OCI-LY7 (cell line): ENCODE results near the gene DAB2IP. TPM values are rescaled to one million over a fixed set of nuclear protein-coding genes. Genes with fewer than 3 reads are reported as not detected.
A peak's percentile ranks its signal among the peaks of the same experiment; 100 is the strongest.

Experiments used
- BruUV-seq: library from RNA; stranded (reverse); fragments of 400-500 nt; replicated peaks from 2 replicates; lab custom pipeline; 2021; lab: Mats Ljungman, UMichigan
- CTCF ChIA-PET: fragments of 300-600 bp; sonication (Branson Sonifier 250); formaldehyde crosslinking; loops from one replicate; lab custom pipeline; 2022; ENCODE audit warnings: antibody characterized with exemption; ENCODE audit not compliant: unreplicated experiment; lab: Charles Lee
- POLR2A ChIA-PET: fragments of 300-600 bp; sonication (Branson Sonifier 250); formaldehyde crosslinking; loops from one replicate; lab custom pipeline; 2022; ENCODE audit warnings: antibody characterized with exemption; lab: Charles Lee
- DNase-seq: peaks from one replicate; pipeline ENCODE4 v3.0.0-alpha.2; 2015; ENCODE audit warnings: low spot score
- H2AFZ ChIP-seq: fragments of 200-600 bp; sonication (generic), shearing (Covaris generic); 2 replicates; pipeline ENCODE4 v1.6.1; 2014; ENCODE audit warnings: mild to moderate bottlenecking, antibody characterized with exemption, low read length, moderate library complexity
- H3K27ac ChIP-seq: fragments of 200-600 bp; sonication (generic); 2 replicates; pipeline ENCODE4 v1.5.1; 2014; ENCODE audit warnings: mixed run types, low read depth, mild to moderate bottlenecking, moderate library complexity, low read length, inconsistent platforms; ENCODE audit not compliant: poor library complexity, severe bottlenecking
- H3K36me3 ChIP-seq: fragments of 200-600 bp; sonication (generic); 2 replicates; pipeline ENCODE4 v1.6.1; 2014; ENCODE audit warnings: mild to moderate bottlenecking, antibody characterized with exemption, low read length, moderate library complexity, mixed read lengths; ENCODE audit not compliant: insufficient read depth
- H3K4me1 ChIP-seq: fragments of 200-600 bp; sonication (generic); 2 replicates; pipeline ENCODE4 v1.5.1; 2014; ENCODE audit warnings: mild to moderate bottlenecking, low read length; ENCODE audit not compliant: insufficient read depth, poor library complexity, severe bottlenecking
- H3K4me2 ChIP-seq: fragments of 200-600 bp; sonication (generic); 2 replicates; pipeline ENCODE4 v1.6.1; 2014; ENCODE audit warnings: mild to moderate bottlenecking, low read length
- H3K4me3 ChIP-seq: fragments of 200-600 bp; sonication (generic); 2 replicates; pipeline ENCODE4 v1.5.1; 2014; ENCODE audit warnings: mild to moderate bottlenecking, low read depth, low read length; ENCODE audit not compliant: poor library complexity, severe bottlenecking
- H3K79me2 ChIP-seq: fragments of 200-600 bp; sonication (generic); 2 replicates; pipeline ENCODE4 v1.6.1; 2016; ENCODE audit warnings: low read depth, mild to moderate bottlenecking, low read length, moderate library complexity, mixed read lengths; ENCODE audit not compliant: insufficient read depth
- H3K9me2 ChIP-seq: fragments of 200-600 bp; sonication (generic); 2 replicates; pipeline ENCODE4 v1.6.1; 2016; ENCODE audit warnings: mild to moderate bottlenecking, low read length, mixed read lengths; ENCODE audit not compliant: insufficient read depth
- H3K9me3 ChIP-seq: fragments of 200-600 bp; sonication (generic); 2 replicates; pipeline ENCODE4 v1.6.1; 2014; ENCODE audit warnings: mild to moderate bottlenecking, mixed run types, low read length, mixed read lengths
- H4K20me1 ChIP-seq: fragments of 200-600 bp; sonication (generic); 2 replicates; pipeline ENCODE4 v1.6.1; 2014; ENCODE audit warnings: mild to moderate bottlenecking, antibody characterized with exemption, low read length, moderate library complexity, mixed read lengths; ENCODE audit not compliant: insufficient read depth
- CTCF ChIP-seq: fragments of 200-600 bp; sonication (generic); conservative IDR thresholded peaks from 2 replicates; pipeline ENCODE4 v1.5.1; 2014; ENCODE audit warnings: mild to moderate bottlenecking, antibody characterized with exemption, low read length, moderate library complexity, mixed read lengths
- EZH2phosphoT487 ChIP-seq: fragments of 200-600 bp; sonication (generic); IDR thresholded peaks from 2 replicates; pipeline ENCODE4 v1.6.1; 2018; ENCODE audit warnings: low read depth, borderline replicate concordance, mild to moderate bottlenecking, mixed run types, antibody characterized with exemption, low read length, moderate library complexity, mixed read lengths
- intact Hi-C: fragments of 100-400 bp; cut with micrococcal nuclease; formaldehyde crosslinking; loops from one replicate; pipeline ENCODE4 v1.10.0; 2022; ENCODE audit not compliant: unreplicated experiment
- total RNA-seq, 2 experiments: library from RNA; depleted of rRNA in 1 of 2; stranded (reverse); fragments of >200 nt in 1 of 2; shearing (Covaris generic) in 1 of 2; gene quantifications; 2 replicates each; pipeline ENCODE4 v1.2.3, GENCODE V29; 2014 to 2022

DAB2IP gene
- total RNA-seq, 2 experiments from 2014 or later: 3.9 to 11.1 TPM

- Histone ChIP-seq H2AFZ (no peak overlapping the region), H3K9me2 (no peaks in the 10 kb centered on the region), H3K4me2 (no peak overlapping the region), H3K4me3 (no peak overlapping the region), H3K4me1 (peaks cover 37% of the 10 kb centered on the region), H3K9me3 (no peaks in the 10 kb centered on the region), H3K36me3 (no peaks in the 10 kb centered on the region), H3K79me2 (no peaks in the 10 kb centered on the region), H3K27ac (no peak overlapping the region), H4K20me1 (no peaks in the 10 kb centered on the region)
- POLR2A ChIA-PET: no interaction called here
- DNase-seq: no peak
- no TSS peak for BruUV-seq
- TF ChIP-seq CTCF (no peak), EZH2phosphoT487 (no peak)
- CTCF ChIA-PET: no interaction called here
- intact Hi-C loops: no loop called here
These were observed 78.5 kb downstream of the DAB2IP start for GRCh38 chr9:121729769-121730562.

GRCh38 chr9:121731090-121731489, 79.7 kb downstream of the DAB2IP start:
- DNase-seq: peak; percentile 71
- POLR2A ChIA-PET: interaction anchor here (0.7 kb wide), 1 partner anchor 785 kb away, joined by 3 read pairs; no protein-coding TSS in a partner anchor
- no TSS peak for BruUV-seq
- CTCF ChIA-PET: no interaction called here
- intact Hi-C loops: loop anchor here (1.0 kb wide), 1 partner anchor 23 kb away; no protein-coding TSS in a partner anchor
- no peak overlapping the region for H3K4me3 ChIP-seq
- no peaks in the 10 kb centered on the region for H3K9me3 ChIP-seq
- H3K27ac ChIP-seq: peak overlapping the region; percentile 11
- H4K20me1 ChIP-seq: no peaks in the 10 kb centered on the region
- peaks cover 47% of the 10 kb centered on the region for H3K4me1 ChIP-seq
- no peaks in the 10 kb centered on the region for H3K9me2 ChIP-seq
- no peak overlapping the region for H2AFZ ChIP-seq
- H3K4me2 ChIP-seq: peak overlapping the region; percentile 28; the same call in 1 of the 2 replicates
- H3K36me3 ChIP-seq: no peaks in the 10 kb centered on the region
- H3K79me2 ChIP-seq: no peaks in the 10 kb centered on the region
- no peak for TF ChIP-seq CTCF
- TF ChIP-seq EZH2phosphoT487: no peak

GRCh38 chr9:121731919-121732318, 80.5 kb downstream of the DAB2IP start:
- intact Hi-C loops: loop anchor here (1.0 kb wide), 1 partner anchor 24 kb away; no protein-coding TSS in a partner anchor
- no peak for TF ChIP-seq EZH2phosphoT487
- no peak for TF ChIP-seq CTCF

More at GRCh38 chr9:121731919-121732318, 80.5 kb downstream of the DAB2IP start:
- Histone ChIP-seq H3K9me3 (no peaks in the 10 kb centered on the region), H3K79me2 (no peaks in the 10 kb centered on the region), H3K4me1 (peaks cover 50% of the 10 kb centered on the region), H4K20me1 (no peaks in the 10 kb centered on the region), H2AFZ (no peak overlapping the region), H3K36me3 (no peaks in the 10 kb centered on the region), H3K4me2 (no peak overlapping the region), H3K4me3 (no peak overlapping the region), H3K9me2 (no peaks in the 10 kb centered on the region), H3K27ac (no peak overlapping the region)
- no TSS peak for BruUV-seq
- POLR2A ChIA-PET: interaction anchor here (0.8 kb wide), 1 partner anchor 13 kb away, joined by 3 read pairs; no protein-coding TSS in a partner anchor
- CTCF ChIA-PET: no interaction called here
- DNase-seq: no peak
